ENCODE data around the gene VAT1L.
"Not testable (repeated sequence)": the region's sequence is repeated elsewhere in the genome, so short reads cannot be mapped to it uniquely, and the experiment has no call there.

Gene VAT1L

DNA sequence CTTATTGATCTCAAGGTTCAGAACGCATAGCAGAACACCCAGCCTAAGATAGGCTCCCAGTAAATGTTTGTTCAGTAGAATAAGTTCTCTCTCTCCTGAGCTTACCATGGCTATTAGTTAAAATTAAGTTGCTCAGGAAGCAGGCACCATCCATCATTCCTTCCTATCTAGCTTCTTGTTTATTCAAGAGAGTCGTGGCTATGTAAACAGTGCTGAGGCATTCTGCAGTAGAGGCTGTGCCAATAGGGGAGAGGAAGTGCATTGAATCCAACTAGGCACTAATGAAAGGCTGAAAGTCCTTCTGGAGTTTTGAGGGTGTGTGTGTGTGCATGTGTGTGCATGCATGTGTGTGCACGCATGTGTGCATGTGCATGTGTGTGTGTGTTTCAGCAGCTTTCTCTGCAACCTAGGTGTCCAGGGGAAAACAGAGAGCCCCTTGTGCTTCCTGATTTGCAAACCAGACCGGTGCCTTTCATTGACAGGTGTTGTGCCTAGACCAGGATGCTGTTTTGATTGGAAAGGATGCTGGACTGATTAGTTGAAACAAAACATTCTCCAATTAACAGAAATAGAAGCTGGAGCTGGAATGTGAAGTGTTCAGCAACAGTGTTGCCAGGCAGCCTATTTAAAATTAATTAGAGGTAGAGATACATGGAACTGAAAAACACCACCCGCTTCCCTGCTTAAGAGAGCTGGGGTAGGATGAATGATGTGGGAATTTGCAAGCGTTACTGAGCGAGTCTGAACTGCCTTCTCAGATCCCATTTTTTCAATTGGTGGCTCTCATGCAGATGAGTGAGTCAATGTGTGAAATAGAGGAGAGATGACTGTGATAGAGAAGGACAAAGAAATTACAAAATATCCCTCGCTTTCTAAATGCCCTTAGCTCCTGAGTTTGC lies 130.7 kb downstream of the VAT1L start:
- DNase-seq, result no peak

DNA sequence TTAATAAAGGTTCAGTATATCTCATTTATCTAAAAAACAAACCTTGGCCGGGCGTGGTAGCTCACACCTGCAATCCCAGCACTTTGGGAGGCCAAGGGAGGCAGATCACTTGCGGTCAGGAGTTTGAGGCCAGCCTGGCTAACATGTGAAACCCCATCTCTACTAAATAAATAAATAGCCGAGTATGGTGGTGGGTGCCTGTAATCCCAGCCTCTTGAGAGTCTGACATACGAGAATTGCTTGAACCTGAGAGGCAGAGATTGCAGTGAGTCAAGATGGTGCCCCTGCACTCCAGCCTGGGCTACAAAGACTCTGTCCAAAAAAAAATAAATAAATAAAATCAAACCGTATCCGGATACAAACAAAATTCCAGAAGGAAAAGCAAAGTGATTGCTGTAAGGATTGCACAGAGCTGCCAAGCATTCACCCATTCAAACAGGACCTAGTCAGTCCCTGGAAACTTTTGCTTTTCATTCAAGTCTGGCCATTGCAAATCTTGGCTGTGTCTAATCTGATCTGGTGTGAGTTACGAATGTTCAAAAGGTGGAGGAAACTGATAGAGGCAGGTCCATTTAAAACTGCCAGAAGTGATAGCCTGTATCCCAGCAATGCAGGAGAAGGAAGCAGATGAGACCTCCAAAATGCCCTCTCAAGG lies 131.5 kb downstream of the VAT1L start:
- no peak for DNase-seq

DNA sequence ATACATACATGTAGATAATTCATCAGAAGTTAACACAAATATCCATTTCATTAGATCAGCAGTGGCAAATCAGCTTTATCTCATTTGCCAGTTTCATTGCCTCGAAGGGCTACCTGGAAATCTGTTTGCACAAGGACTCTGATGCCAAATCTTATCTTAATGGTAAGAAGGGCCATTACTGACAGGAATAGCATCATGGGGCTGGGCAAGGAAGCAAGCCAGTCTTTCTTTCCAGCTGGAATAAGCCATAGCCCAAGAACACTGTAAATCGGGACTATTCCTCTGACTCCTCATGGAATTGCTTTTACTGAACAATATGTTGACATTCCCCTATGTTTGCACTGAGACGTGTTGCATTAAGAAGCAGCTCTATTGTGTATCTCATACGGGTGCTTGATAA lies 132.6 kb downstream of the VAT1L start:
- DNase-seq, result no peak

DNA sequence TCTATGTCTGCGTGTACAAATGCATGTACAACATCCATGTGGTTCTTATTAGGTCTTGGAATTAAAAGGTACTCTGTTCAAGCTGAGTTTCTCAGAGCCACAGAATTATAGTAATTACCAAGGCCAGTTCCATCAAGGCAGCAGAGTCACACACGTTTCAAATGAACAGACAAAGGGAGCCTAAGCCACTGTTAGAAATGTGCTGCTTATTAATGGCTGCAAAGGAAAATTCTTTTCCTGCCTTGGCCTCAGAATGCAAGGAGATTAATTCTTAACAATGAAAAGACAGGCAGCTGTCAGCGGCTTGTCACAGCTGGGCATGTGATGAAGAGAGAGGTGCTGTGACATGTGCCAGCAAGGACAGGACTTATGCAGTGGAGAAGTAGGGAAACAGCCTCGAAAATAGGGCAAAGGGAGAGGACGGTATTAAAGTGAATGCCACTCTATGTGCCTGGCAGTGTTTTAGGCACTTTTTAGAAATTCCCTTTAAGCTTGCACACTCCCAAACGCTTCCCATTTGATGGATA lies 133.9 kb downstream of the VAT1L start:
- DNase-seq, result no peak

DNA sequence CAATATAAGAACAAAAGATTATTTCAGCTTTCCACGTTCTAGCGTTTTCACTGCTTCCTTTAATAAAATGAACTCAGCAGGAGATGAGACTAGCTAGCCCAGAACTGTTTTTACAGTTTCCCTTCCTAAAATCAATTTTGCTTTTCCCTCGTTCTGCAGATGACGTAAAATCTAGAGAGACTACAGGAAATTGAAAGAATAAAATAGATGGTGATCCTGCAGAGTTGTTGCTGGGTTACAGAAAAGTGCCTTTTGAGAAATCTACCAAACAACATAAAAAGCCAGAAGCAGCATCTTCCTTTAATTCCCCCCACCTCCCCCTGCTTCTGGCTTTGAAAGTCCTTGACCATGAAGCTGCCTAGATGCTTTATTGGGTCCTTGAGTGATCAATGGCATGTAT lies 137.2 kb downstream of the VAT1L start:
- DNase-seq, result no peak

DNA sequence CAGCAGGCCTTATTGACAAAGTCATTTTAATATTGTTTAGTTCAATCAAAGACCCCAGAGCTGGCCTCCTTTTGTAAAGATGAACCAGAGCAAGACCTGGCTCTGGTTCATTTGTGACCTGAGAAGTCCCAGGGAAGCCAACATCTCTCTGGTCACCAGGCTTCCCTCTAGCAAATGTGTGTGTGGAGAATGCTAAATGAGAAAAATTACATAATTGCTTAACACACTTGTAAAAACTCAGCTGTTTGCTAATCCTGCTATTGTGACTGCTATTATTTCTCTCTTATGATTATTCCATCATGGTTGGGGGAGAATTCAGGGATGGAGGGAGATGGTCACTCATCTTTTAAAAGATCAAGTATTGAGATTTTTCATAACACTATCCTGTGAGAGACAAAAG lies 139.7 kb downstream of the VAT1L start:
- DNase-seq, result no peak

DNA sequence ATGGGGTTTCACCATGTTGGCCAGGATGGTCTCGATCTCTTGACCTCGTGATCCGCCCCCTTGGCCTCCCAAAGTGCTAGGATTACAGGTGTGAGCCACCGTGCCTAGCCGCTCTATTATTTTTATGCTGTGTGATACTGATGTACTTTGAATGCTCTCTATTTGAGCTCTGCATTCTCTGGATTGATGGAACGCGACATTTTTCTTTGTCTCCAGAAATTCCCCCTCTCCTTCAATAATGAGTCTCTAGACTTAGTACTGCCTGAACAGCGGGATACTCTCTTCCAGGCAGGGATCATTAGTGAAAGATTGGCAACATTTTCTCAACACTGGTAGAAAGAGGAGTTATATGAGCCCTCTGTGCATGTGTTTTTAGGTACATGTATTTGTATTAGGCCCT lies 140.6 kb downstream of the VAT1L start:
- DNase-seq, result no peak

DNA sequence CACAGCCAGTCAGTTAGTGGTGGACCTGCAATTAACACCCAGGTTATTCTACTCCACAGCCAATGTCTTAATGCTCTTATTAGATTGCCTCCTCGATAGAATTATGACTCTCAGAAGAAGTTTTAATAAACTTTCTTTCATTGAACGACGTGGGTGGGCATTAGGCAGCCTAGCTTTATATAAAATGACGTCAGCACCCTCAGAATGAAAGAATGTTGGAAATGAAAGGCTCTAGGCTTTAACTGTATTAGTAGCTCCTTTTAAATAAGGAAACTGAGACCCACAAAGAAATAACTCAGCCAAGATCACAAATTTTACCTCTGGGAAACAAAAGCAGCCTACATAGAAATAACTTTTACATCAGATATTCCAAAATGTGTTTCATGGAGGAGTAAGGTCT lies 142.7 kb downstream of the VAT1L start:
- DNase-seq, result no peak

DNA sequence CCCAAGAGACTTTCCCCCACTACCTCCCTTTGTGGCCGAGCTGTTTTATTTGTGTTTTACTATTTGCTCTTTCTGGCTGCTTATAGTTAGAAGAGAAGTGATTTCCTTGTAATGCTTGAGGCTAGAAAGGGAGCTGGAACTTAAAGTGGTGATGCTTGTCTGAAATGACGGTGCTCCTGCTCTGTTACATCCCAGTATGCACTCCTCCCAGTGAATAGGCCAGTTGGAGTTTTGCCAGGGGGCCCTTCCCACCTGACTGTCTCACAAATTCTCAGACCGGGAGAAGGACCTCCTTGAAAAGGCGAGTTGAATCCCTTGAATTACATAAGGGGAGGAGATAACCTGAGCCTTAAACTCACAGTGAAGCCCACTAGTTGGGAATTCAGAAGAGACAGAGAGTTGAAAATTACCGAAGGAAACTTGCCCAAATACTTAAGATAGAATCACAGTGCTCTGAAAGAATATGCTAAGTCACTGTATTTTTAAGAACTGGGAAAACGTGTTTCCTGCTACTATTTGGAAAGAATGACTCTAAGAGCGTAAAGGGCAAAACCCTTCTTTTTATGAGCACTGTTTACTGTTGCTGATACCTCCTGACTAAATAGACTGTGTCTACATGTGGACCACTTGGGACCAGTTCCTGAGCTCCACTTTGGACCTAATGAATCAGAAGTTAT lies 149.2 kb downstream of the VAT1L start:
- no peak for DNase-seq

DNA sequence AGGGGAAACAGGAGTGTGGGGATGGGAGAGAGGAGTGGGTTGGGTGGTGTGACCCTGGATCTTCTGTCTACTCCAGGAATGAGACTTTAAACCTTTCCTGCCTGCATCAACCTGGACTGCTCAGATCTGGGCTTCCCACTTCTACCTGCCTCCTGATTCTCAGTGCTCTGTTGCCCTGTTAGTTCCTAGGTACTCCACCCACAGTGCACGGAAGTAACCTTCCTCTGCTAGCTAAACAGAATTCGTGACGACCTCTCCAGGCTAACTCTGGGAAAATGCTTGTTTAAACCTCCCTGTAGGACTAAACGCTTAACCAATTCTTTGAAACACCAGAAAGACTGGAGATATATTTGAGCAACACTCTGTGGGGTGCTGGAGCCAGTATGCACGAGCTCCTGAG lies 150.5 kb downstream of the VAT1L start:
- DNase-seq, result no peak

DNA sequence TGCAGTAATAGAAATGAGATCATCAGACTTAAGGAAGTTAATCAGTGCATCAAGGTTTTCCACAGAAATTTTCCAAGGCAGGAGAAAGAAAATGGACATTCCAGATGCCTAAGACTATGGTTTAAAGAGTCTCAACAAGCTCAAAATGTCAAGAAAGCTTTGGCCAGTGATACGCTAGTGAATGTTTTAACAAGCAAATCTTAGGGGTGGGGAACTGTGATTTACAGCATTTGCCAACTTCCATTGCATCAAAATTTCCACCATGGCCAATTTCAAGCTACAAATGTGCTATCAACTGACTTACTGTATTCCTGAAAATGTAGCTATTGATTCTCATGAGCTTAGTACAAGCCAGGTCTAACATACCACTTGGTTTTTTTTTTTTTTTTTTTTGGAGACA lies 151.6 kb downstream of the VAT1L start:
- no peak for DNase-seq

DNA sequence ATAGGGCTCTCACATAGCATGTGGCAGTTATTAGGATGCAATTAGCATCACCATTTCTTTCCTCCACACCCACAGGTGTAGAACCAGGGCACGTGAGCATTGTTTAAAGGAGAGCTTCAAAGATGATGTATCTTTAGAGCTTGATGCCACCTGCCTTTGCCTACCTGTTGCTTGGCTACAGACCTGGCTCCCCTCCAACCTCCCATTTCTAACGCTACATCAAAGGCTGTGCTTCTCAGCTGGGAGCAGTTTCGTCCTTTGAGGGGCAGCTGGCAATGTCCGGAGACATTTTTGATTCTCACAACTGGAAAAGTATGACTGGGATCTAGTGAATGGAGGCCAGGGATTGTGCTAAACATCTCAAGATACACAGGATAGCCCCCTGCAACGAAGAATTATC lies 155.4 kb downstream of the VAT1L start:
- no peak for DNase-seq

DNA sequence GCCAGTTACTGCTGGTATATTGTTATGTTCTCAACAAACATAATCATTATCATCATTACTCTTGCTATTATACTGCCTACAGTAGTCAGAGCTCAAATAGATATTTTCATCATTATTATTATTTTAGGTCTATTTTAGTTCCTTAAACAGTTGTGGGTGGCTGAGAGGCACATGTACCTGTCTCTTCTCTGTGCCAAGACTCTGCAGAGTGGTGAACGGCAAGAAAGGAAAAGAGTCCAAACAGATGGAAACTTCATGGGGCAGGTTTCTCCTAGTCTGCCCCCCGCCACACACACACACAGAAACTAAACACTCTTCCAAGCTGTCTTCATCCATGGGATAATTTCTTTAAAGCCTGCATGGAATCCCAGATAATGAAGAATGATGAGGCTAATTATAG lies 156.3 kb downstream of the VAT1L start:
- no peak for DNase-seq

DNA sequence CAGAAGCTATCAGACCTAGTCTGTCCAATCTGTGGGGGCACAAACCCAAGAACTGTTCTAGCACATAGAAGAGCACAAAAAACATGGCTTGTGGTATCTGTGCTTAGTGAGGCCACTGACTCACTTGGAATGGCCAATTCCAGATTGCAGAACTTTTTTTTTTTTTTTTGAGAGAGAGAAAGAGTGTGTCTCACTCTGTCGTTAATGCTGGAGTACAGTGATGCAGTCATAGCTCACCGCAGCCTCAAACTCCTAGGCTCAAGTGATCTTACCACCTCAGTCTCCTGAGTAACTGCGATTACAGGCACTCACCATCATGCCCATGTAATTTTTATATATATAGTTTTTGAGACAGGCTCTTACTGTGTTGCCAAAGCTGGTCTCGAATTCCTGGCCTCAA lies 156.8 kb downstream of the VAT1L start:
- DNase-seq, result no peak

DNA sequence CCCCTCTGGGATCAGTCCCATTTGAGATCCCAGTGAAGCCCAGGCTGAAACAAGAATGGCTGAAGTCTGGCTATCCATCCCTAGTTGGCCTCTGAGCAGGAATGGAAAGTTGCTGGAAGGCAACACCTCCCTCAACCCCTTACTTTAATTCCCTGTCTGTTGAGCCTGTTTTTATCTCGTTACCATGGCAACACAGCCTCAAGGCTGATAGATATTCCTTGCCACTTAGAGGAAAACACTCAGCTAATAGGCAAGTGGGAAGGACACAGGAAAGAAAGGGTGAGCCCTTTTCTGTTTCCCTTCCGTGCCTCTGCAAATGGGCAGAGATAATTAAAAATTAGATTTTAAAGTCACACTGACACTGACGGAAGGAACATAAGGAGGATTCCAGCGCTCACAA lies 158.5 kb downstream of the VAT1L start:
- no peak for DNase-seq

DNA sequence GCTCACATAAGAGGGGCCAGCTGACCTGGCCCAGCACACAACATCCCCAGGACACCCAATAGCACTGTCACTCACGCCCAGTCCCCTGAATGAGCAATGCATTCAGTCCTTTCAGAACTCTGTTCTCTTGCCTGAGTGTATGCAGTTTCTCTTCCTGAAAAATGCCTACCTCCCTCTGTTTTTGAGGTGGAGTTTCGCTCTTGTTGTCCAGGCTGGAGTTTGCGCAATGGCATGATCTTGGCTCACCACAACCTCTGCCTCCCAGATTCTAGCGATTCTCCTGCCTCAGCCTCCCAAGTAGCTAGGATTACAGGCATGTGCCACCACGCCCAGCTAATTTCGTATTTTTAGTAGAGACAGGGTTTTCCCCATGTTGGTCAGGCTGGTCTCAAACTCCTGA lies 159.2 kb downstream of the VAT1L start:
- not testable (repeated sequence) for DNase-seq

DNA sequence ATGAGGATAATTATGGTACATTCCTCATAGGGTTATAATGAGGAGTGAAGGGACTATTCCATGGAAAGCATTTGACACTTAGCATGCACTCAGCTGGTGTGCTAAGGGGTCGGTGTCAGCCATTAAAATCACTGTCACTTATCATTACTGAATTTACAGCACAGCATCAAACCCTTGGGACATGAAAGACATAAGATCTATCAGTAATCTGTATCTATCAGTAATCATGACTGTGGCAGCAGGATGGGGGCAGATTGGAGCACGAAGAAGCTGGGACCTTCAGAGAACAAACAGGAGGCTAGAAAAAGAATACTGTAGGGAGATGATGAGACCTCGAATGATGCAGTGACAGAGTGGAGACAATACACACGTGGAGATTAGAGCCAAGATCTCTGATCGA lies 160.5 kb downstream of the VAT1L start:
- no peak for DNase-seq

DNA sequence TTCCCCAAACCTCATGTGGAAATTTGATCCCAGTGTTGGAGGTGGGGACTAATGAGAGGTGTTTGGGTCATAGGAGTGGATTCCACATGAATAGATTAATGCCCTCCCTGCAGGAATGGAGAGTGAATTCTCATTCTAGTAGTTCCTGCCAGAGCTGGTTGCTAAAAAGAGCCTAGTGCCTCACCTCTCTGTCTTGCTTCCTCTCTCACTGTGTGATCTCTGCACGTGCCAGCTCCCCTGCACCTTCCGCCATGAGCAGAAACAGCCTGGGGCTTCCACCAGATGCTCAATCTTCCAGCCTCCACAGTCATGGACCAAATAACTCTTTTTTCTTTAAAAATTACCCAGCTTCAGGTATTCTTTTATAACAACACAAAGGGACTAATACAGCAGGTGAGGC lies 161.1 kb downstream of the VAT1L start:
- DNase-seq, result no peak

DNA sequence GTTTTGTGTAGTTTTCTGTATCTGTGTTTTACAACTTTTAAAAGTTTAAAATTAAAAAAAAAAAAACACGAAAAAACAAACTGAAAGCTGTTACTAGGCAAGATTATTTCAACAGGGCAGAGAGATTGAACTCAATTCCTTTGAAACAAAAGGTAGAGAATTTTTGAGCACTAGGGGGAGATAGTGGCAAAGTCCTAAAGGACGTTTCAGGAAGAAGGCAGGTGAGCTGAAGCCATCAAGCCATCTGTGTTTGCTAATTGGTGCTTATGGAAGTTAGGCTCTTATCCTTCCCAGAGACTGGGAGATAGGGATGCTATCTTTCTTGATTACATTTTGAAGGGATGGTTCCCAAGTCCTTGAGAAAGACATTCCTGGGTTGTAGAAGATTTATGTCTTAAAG lies 163.4 kb downstream of the VAT1L start:
- DNase-seq, result no peak

DNA sequence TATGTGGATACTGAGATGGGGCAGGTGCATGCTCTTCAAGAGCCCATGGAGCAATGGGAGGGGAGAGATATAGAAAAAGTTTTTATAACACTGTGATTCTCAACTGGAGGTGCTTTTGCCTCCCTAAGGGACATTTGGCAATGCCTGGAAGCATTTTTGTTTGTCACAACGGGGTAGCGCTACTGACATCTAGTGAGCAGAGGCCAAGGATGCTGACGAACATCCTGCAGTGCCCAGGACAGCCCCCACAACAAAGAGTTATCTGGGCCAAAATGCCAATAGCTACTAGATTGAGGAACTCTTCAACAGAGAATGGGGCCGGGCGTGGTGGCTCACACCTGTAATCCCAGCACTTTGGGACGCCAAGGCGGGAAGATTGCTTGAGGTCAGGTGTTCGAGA lies 166.8 kb downstream of the VAT1L start:
- DNase-seq, result no peak

DNA sequence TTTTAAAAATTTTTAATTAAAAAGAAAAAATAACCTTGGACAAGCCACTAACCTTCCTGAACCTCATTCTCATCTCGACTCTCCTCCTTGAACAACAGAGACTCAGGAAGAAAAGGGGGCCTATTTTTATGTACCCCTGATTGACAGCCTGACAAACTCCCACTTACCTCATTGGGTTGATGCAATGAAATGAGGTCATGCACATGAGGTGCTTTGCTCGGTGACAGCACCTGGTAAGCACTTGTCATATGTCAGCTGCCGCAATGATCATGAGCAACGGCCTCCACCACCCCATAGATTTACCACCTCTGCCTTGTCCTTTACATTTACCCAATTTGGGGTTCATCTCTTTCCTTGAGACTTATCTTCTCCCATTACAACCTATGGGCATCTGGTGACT lies 167.9 kb downstream of the VAT1L start:
- no peak for DNase-seq

DNA sequence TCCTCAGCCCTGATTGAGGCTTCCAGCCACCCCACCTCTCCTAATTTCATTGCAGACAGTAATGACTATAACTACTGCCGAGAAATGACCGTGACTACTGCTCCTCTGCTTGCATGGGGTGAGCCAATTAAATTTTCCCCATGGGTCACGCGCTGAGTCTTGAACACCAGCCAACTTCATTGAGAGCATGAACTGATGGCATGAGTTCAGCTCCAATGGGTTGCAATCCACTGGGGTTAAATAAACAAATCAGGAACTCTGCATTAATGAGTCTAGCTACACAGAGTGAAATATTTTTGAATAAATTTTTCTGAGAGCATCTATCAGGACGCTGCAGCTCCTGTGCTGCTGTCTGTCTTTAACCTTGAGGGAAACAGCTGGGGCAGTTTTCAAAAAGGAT lies 172.4 kb downstream of the VAT1L start:
- DNase-seq, result no peak

DNA sequence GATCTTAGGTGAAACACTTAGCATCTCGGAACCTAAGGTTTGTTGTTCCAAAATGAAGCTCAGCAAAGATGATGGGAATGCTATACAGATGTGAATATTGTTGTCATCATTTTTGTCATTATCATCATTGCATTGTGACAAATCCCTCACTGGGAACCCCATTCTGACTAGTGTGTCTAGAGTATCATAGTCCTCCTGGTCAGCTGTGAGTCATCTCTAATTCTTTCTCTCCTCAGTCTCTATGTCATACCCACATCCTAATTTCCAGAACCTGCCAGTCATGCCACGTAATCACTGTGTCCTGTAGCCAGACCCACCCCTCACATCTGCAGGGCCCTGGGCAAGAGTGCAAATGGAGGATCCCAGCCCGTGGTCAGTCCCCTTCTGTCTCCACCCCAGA lies 173.4 kb downstream of the VAT1L start:
- no peak for DNase-seq

DNA sequence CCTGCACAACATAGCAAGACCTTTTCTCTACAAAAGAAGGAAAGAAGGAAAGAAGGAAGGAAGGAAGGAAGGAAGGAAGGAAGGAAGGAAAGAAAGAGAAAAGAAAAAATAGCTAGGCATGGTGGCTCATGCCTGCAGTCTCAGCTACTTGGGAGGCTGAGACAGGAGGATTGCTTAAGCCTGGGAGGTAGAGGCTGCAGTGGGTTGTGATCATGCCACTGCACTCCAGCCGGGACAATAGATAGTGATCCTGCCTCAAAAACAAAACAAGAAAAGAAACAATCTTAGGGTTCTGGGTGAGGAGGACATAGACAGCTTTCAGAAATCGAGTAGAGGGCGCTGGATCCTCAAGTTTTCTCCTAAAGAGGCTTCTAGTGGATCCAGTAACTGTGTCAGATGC lies 174.3 kb downstream of the VAT1L start:
- no peak for DNase-seq
